MCF 10A (cell line): ENCODE data around the gene FOXN3. TPM values are rescaled to one million over a fixed set of nuclear protein-coding genes. Genes with fewer than 3 reads are reported as not detected.

Experiments used
- BruUV-seq: library from RNA; stranded (reverse); fragments of 400-500 nt; replicated peaks from 2 replicates; lab custom pipeline; 2021; lab: Mats Ljungman, UMichigan
- CTCF ChIA-PET: fragments of 300-600 bp; sonication (Branson Sonifier 250); formaldehyde crosslinking; extraction: SDS; loops from one replicate; lab custom pipeline; 2021; ENCODE audit warnings: antibody characterized with exemption, inconsistent platforms; lab: Yijun Ruan, JAX
- POLR2A ChIA-PET: fragments of 300-600, 350-650 bp; sonication (Branson Sonifier 250); formaldehyde crosslinking; extraction: SDS; loops from one replicate; lab custom pipeline; 2020; ENCODE audit warnings: antibody characterized with exemption, inconsistent platforms; lab: Yijun Ruan, JAX
- DNase-seq: peaks from one replicate; pipeline ENCODE4 v3.0.0-alpha.2; 2018; ENCODE audit not compliant: unreplicated experiment
- H3K27ac Mint-ChIP-seq: one replicate; pipeline ENCODE4 v1.8.0; 2022; ENCODE audit warnings: mild to moderate bottlenecking, low read depth, mixed read lengths; ENCODE audit not compliant: unreplicated experiment
- H3K27me3 Mint-ChIP-seq: one replicate; pipeline ENCODE4 v1.8.0; 2022; ENCODE audit warnings: mixed read lengths; ENCODE audit not compliant: insufficient read depth, unreplicated experiment
- H3K36me3 Mint-ChIP-seq: one replicate; pipeline ENCODE4 v1.8.0; 2022; ENCODE audit warnings: mild to moderate bottlenecking, moderate library complexity, mixed read lengths; ENCODE audit not compliant: insufficient read depth, unreplicated experiment
- H3K4me1 Mint-ChIP-seq: one replicate; pipeline ENCODE4 v1.8.0; 2022; ENCODE audit warnings: mixed read lengths; ENCODE audit not compliant: insufficient read depth, unreplicated experiment
- H3K4me3 Mint-ChIP-seq: one replicate; pipeline ENCODE4 v1.8.0; 2022; ENCODE audit warnings: mild to moderate bottlenecking, moderate library complexity, mixed read lengths; ENCODE audit not compliant: unreplicated experiment
- H3K9me3 Mint-ChIP-seq: one replicate; pipeline ENCODE4 v1.8.0; 2022; ENCODE audit warnings: mixed read lengths; ENCODE audit not compliant: unreplicated experiment
- intact Hi-C: fragments of 100-400 bp; cut with micrococcal nuclease; formaldehyde crosslinking; loops from 2 replicates; pipeline ENCODE4 v1.14.1; 2022
- total RNA-seq: library from RNA; stranded (reverse); gene quantifications from 2 replicates; pipeline ENCODE4 v1.2.3, GENCODE V29; 2022
- TF ChIP-seq, protein P1 (sequence below): fragments of 200-600 bp; IDR thresholded peaks from one replicate; pipeline ENCODE4 v1.8.0; 2022; ENCODE audit warnings: antibody characterized with exemption, mild to moderate bottlenecking; ENCODE audit not compliant: unreplicated experiment

Gene FOXN3
- total RNA-seq, 1 experiment from 2014 or later = 27.1 TPM

GRCh38 chr14:89394972-89395371, 22.1 kb downstream of the FOXN3 start:
- H3K27ac Mint-ChIP-seq = no peak overlapping the region
- H3K36me3 Mint-ChIP-seq = peaks cover 10% of the 10 kb centered on the region
- no peaks in the 10 kb centered on the region for H3K27me3 Mint-ChIP-seq
- ChIA-PET CTCF (interaction anchor here (0.7 kb wide), 1 partner anchor 62 kb away, joined by 4 read pairs; no protein-coding TSS in a partner anchor), POLR2A (interaction anchor here (0.6 to 1.4 kb wide), 3 partner anchors 20 to 270 kb away, joined by 3 to 7 read pairs (median 3); no protein-coding TSS in a partner anchor)
- H3K4me3 Mint-ChIP-seq = no peak overlapping the region
- BruUV-seq = no TSS peak
- intact Hi-C loops = no loop called here
- TF ChIP-seq, protein P1, sequence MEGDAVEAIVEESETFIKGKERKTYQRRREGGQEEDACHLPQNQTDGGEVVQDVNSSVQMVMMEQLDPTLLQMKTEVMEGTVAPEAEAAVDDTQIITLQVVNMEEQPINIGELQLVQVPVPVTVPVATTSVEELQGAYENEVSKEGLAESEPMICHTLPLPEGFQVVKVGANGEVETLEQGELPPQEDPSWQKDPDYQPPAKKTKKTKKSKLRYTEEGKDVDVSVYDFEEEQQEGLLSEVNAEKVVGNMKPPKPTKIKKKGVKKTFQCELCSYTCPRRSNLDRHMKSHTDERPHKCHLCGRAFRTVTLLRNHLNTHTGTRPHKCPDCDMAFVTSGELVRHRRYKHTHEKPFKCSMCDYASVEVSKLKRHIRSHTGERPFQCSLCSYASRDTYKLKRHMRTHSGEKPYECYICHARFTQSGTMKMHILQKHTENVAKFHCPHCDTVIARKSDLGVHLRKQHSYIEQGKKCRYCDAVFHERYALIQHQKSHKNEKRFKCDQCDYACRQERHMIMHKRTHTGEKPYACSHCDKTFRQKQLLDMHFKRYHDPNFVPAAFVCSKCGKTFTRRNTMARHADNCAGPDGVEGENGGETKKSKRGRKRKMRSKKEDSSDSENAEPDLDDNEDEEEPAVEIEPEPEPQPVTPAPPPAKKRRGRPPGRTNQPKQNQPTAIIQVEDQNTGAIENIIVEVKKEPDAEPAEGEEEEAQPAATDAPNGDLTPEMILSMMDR = no peak
- H3K4me1 Mint-ChIP-seq = peaks cover 7% of the 10 kb centered on the region
- no peak for DNase-seq
- no peaks in the 10 kb centered on the region for H3K9me3 Mint-ChIP-seq

GRCh38 chr14:89393222-89393745, 23.7 kb downstream of the FOXN3 start:
- TF ChIP-seq, protein P1 = no peak
- no peak overlapping the region for H3K4me3 Mint-ChIP-seq
- intact Hi-C loops = no loop called here
- BruUV-seq = no TSS peak
- H3K9me3 Mint-ChIP-seq = no peaks in the 10 kb centered on the region
- POLR2A ChIA-PET = interaction anchor here (1.1 kb wide), 1 partner anchor 11 kb away, joined by 3 read pairs; no protein-coding TSS in a partner anchor
- no peaks in the 10 kb centered on the region for H3K27me3 Mint-ChIP-seq
- H3K27ac Mint-ChIP-seq = no peak overlapping the region
- no peak for DNase-seq
- CTCF ChIA-PET = no interaction called here
- peaks cover 7% of the 10 kb centered on the region for H3K4me1 Mint-ChIP-seq
- peaks cover 10% of the 10 kb centered on the region for H3K36me3 Mint-ChIP-seq

DNA sequence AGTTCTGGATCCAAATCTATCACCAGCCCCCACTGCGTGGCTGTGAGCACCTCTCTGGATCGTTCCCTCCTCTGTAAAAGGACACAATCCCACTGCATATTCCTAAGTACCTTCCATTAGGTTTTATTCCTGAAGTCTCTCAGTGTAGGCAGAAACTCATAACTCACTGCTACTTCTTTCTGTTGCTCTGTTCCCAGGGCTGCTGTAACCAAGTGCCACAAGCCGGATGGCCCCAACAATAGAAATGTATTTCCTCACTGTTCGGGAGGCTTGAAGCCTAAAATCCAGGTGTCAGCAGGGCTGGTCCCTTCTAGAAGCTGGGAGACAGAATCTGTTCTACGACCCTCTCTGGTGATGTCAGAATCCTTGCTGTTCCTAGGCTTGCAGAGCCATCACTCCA, 24.9 kb downstream of the FOXN3 start:
- Mint-ChIP-seq H3K27me3 (no peaks in the 10 kb centered on the region), H3K4me1 (peaks cover 7% of the 10 kb centered on the region), H3K36me3 (peaks cover 10% of the 10 kb centered on the region), H3K27ac (no peak overlapping the region), H3K4me3 (no peak overlapping the region), H3K9me3 (no peaks in the 10 kb centered on the region)
- CTCF ChIA-PET = interaction anchor here (0.6 to 0.7 kb wide), 4 partner anchors 22 to 1223 kb away, joined by 3 to 4 read pairs (median 3); no protein-coding TSS in a partner anchor
- POLR2A ChIA-PET = interaction anchor here (0.7 to 0.9 kb wide), 2 partner anchors 21 to 35 kb away, joined by 3 read pairs; no protein-coding TSS in a partner anchor
- TF ChIP-seq, protein P1 = no peak
- BruUV-seq = no TSS peak
- no peak for DNase-seq
- intact Hi-C loops = no loop called here

GRCh38 chr14:89391556-89391955, 25.5 kb downstream of the FOXN3 start:
- intact Hi-C loops = no loop called here
- BruUV-seq = no TSS peak
- H3K4me3 Mint-ChIP-seq = no peak overlapping the region
- H3K4me1 Mint-ChIP-seq = peaks cover 7% of the 10 kb centered on the region
- H3K27ac Mint-ChIP-seq = no peak overlapping the region
- CTCF ChIA-PET = no interaction called here
- POLR2A ChIA-PET = no interaction called here
- no peaks in the 10 kb centered on the region for H3K27me3 Mint-ChIP-seq
- DNase-seq = no peak
- no peaks in the 10 kb centered on the region for H3K9me3 Mint-ChIP-seq
- TF ChIP-seq, protein P1 = no peak
- peaks cover 10% of the 10 kb centered on the region for H3K36me3 Mint-ChIP-seq
